NOMO-1 treated with DMSO at 0.1 percent for 48 hours (cell line): ENCODE measurements around the gene GMPPB.
"Not testable (repeated sequence)": the region's sequence is repeated elsewhere in the genome, so short reads cannot be mapped to it uniquely, and the experiment has no call there.

Experiments
- DNase-seq: peaks from one replicate; lab custom pipeline; 2025; ENCODE audit not compliant: unreplicated experiment; lab: John Stamatoyannopoulos, UW

The GMPPB gene

DNA sequence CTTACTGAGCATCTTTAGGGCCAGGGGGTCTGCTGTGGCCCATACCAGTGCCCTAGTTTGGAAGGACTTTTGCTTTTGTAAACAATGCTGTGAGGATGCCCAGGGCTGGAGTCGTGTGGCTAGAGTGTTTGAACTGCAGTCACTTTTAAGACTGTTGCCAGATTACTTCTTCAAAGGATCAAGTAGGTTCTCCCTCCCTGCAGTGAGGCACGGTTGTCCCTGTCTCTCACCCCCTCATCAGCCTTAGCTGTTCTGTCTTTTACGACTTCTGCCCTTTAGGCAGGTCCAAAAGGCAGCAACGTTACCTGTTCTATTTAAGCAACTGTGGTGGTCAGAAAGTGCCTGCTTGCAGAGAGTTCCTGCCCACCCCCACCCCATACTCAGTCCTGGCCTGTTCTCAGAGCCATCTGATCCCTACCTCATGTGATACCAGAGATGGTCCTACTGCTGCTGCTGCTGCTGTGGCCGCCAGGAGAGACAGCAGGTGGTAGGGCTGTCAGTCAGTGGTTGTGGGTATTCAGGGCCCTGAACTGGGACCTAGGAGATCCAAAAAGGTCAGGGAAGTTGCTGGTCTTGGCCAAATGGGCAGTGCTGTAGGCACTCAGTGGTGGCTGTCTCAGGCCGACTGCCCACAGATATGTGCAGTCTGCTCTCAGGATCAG is 29.2 kb downstream of the GMPPB start:
- not testable (repeated sequence) for DNase-seq

DNA sequence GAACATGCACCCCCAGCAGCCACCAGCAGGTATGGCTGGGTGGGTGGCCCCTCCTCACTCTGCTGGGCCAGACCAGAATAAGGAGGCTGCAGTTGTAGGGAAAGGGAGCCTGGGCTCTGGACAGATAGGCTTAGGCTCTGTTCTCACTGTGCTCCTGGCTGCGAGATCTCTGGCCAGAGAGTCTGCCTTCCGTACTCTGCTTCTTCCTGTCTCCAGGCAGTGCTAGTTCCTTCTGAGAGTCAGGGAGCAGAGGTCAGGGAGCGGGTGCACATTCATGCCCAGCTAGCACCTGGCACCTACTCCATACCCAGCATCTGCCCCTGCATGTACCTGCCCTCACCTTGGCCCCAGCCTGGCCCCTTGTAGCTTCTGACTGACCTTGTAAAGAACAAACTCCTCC is 32.3 kb downstream of the GMPPB start:
- DNase-seq, result not testable (repeated sequence)

DNA sequence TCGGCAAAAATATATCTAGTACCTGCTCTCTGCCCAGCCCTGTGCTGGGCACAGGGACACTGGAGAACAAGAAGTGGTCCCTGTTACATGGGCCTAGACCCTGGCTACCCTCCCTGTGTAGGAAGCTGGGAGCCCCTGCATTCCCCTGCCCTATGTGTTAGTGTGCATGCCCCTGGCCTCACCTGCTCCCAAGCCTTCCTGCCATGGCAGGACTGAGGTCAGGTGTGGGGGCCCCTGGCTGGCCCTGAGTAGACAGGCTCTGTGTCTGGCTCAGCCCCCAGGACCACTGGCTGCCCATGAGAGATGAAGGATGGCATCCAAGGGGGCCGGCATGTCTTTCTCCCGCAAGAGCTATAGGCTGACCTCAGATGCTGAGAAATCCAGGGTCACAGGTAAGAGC is 32.9 kb downstream of the GMPPB start:
- DNase-seq, result not testable (repeated sequence)

DNA sequence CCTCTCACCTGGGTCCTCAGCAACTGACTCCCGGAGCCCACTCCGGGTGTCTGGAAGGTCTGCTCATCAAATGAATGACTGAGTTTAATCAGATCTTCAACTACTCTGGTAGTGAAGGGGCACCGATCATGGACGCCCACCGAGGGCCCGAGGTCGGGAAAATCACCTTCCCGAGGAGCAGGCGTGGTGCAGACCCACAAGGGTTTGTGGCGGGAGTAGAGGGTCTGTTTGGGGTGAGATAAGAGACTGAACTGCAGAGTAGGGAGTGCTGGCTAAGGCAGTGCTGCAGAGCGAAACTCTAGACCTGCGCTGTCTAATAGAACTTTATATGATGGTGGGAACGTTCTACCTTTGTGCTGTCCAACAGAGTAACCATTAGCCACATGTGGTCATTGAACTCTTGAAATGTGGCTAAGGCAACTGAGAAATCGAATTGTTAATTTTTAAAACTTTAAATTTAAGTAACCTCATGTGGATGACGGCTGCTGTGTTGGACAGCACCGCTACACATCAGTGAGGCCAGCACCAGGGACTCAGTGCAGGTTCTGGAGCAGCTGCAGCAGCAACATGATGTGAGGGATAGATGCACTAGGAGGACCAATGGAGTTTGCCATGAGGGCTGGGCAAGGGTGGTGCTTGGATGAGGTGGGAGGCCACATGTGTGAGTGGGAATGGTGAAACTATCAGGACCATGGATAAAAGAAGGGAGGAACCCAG is 33.7 kb downstream of the GMPPB start:
- not testable (repeated sequence) for DNase-seq

DNA sequence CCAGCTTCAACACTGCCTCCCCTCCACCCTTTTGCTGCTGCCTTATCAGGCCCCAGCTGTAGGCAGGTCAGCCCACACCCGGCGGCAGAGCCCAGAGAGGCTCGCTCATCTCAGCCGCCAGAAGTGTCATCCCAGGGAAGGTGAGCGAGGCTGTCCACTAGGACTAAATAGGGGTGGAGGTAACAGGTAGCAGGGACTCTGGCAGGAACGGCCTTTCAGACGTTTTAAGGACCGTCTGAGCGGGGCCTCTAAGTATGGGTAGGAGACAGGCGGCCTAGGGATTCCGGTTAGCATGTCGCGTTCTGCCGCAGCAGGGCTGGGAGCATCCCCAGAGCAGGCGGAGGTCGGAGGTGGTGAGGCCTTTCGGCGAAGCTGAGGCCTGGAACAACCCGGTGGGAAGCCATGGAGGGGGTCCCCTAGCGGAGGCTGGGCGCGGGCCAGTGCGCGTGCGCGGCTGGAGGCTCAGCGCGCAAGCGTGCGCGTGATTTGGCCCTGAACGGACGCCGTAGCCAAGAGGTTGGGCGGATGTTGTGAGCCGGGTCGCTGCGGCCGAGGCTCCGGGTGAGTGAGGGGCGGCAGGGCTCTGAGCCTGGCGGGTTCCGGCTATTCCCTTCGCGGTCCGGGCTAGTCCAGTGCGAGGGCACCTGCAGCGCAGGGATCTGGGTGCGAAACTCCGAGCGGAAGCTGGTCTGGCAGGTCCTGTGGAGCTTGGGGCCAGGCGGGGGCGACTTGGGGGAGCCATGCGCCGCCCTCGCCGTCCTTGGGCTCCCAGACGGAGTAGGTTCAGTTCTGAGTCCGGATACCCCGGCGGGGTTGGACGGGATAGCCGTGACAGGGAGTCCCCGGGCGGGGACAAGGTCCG is 34.5 kb downstream of the GMPPB start, which contains the start of the genes MST1 and RNF123:
TSS of gene MST1 (minus strand) at position 429 of the 862 bp plus-strand sequence. CDS start 783 bp downstream, outside the sequence.
TSS of gene RNF123 (plus strand) at position 512 of the 862 bp plus-strand sequence. CDS start 1,609 bp downstream, outside the sequence.
- no peak for DNase-seq

DNA sequence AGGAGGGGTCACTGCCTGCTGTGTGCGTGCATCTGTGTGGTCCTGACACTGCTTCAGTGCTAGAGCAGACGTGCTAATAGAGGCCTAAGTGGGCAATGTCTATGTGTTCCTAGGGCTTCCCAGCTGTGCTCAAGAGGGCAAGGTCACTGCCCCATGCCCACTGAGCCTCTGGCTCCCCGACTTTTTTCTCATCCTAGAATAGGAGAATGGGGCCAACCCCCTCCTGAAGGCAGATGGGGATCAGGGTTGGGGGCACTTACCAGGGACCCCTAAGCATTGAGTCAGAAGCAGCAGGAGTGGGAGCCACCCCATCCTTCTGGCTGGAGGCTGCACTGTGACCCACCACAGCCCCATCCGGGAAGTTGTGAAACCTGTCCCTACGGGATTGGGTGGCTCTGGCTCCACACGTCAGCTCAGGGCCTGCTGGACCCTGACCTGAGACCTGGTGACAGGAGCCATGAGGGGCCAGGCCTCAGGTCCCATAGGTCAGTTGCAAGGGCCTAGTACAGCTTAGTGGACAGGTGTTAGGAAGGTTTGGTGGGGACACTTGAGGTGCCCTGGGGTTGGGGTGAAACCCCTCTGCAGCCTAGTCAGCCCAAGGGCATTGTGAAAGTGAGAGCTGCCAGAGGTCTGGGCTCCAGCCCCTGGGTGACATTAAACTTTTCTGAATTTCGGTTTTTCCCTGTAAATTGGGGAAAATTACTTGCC is 35.3 kb downstream of the GMPPB start:
- DNase-seq, result not testable (repeated sequence)

DNA sequence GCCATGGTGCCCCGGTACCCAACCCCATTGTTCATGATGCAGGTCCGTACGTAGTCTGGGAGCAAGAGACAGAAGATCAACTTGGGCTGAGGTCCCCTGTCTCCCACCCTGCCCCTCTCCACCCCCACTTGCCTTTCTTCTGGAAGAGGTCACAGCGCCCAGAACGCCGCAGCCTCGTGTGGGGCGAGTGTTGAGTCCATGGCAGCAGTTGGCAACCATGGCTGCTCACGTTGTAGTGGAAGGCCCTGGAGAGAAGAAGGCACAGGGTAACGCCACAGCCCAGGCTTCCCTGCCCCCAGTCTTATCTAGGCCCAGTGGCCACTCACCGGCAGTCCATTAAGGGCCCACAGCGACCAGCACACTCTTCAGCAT is 36.3 kb downstream of the GMPPB start:
- not testable (repeated sequence) for DNase-seq

DNA sequence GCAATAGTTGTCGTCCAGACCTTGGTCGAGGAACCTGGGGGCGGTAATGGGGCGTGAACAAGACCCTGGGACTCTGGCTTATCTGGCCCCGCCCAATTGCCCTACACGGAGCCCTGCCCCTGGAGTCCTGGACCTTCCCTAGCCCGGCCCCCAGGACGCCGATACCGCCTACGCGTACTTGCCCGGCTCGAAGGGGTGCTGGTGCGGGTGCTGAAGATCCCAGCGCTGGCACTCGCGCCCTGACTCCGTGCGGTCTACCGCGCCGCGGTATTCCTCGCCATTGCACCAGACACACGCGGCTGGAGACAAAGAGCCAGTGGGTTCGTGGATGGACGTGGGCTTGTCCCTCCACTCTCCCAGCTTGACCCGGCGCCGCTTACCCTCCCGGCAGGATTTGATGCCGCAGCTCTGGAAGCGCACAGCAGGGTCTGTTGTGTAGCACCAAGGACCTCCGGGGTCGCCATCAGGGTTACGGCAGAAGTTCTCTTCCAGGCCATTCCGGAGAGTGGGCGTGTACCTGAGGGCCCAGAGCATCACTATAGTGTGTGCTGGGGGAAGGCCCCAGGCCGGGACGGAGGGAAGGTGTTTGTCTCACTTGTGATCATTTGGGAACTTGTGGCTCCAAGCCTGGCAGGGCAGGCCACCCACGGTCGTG is 36.9 kb downstream of the GMPPB start:
- not testable (repeated sequence) for DNase-seq

DNA sequence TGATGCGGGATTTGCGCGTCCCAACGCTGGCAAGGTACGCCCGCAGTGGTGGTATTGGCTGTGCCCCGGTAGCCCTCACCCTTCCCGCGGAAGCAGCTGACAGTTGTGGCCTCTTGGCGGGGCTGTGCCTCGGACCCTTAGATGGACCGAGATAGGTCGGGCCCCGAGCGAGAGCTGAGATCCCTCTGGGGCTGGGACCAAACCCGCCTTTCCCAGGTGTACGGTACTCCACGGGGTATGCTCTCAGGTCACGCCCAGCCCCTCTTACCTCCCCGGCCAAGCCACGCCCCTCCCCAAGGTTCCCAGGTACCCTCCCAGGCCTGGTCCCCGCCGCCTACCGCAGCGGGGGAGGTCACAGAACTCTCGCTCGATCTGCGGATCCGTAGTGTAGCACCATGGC is 37.4 kb downstream of the GMPPB start:
- DNase-seq, result not testable (repeated sequence)

DNA sequence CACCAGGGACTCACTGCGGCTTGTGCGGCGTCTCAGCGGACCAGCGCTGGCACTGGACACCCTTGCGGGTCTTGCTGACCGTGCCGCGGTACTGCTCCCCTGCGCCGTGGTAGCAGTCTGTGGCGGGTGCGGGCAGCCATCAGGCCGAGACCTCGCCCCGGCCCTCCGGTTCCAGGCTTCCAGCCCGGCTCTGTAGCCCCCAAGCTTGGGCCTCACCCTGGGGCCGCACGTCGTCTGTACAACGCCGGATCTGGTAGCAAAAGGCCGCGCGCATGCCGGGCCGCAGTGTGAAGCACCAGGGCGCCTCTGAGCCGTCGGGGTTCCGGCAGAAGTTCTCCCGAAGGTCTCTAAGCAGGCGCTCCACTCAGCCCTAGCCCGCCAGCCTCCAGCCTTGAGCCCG is 37.9 kb downstream of the GMPPB start:
- not testable (repeated sequence) for DNase-seq

DNA sequence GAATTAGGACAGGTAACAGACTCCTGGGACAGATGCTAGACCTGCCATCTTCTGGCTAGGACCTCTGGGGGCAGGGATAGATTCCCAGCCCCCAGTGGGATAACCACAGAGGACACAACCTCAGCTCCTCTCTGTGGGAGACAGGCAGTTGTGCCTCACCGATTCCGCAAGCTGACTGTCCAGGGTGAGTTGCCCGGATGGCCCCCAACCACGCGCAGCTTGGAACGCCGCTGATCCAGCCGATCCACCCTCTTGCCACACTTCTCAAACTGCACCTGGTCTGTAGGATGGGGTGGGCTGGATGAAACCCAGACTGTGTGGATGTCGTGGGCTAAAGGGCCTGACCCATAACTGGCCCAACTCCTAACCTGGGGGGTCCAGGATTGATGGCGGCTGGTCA is 38.6 kb downstream of the GMPPB start:
- DNase-seq, result not testable (repeated sequence)

DNA sequence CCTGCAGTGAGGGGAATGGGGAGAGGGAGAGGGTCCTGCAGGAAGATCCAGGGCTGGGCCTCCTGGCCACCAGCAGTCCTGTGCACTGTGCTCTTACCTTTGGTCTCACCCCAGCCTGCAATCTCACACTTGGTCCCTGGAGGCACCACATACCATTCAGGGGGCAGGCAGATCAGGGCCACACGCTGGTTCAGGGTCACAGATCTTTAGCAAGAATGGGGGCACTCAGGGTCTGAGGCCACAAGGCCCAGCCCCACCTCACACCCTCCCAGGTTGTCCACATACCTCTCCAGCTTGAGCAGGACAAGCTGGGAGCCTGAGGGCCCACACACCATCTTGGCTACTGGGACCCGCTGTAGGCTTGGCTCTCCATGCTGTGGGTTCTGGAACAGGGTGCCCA is 39.3 kb downstream of the GMPPB start:
- DNase-seq, result not testable (repeated sequence)

DNA sequence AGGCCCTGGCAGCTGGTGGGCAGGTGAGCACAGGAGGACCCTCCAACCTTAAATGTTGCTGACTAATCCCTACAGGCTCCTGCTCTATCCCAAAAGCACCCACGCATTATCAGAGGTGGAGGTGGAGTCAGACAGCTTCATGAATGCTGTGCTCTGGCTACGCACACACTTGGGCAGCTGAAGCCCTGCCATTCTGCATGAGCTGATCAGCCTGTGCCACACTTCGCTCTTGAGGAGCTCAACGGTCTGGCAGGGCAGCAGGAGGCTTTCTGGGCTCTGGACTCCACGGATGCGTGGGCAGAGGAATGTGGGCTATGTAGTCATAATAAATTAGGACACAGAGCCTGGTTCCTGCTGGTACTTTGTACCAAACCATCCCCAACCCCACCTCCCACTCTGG is 40.6 kb downstream of the GMPPB start:
- no peak for DNase-seq

DNA sequence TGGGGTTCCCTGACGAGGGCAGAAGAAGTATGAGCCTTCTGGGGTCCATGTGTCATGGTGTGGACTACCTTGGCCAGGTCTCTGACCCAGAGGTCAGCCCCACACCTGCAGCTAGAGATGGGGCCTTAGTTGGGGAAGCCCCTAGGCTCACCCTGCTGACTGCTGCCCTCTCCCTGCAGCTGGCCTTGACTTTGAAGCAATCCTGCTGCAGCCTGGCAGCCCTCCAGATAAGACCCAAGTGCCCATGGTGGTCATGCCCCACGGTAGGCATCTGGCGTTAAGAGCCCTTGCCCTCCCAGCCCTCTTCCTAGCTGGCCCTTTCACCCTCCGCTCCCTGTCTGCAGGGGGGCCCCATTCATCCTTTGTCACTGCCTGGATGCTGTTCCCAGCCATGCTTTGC is 42.2 kb downstream of the GMPPB start:
- no peak for DNase-seq

DNA sequence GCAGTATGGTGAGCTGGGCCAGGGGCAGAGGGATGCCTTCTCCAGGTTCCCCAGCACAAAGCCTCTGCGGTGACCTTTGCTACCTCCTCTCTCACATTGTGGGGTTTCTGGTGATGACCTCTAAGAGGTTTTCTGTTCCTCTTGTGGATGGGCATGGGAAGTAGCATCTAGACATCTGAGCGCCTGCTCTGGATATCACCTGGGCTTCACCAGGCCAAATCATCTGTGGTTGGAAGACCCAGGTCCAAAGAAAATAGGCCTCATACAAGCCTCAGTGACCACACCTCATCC is 42.6 kb downstream of the GMPPB start:
- no peak for DNase-seq

DNA sequence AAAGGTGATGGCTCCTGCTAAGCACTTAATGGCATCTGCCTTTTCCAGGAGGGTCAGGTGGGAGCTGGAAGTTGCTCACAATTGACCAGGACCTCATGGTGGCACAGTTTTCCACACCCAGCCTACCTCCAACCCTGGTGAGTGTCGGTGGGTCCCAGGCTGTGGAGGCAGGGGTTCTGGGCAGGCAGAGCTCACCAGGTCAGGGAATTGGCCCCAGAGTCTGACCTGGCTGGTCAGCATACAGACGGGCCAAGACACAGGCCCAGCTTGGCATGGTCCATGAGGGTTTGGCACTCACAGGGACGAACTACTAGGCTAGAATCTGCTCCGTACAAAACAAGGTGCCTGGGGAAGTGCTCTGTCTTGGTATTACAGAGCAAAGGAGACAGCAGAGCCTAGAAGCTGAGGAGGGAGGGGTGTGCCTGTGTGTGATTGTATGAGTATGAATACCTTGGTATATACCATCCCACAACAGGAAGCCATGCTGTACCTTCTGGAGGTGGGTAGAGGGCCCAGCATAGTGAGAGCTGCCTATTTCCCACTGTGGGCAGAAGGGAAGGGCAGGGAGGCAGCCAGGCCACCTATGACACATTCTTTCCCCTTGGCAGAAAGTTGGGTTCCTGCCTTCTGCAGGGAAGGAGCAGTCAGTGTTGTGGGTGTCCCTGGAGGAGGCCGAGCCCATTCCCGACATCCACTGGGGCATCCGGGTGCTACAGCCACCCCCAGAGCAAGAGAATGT is 43.1 kb downstream of the GMPPB start:
- no peak for DNase-seq

DNA sequence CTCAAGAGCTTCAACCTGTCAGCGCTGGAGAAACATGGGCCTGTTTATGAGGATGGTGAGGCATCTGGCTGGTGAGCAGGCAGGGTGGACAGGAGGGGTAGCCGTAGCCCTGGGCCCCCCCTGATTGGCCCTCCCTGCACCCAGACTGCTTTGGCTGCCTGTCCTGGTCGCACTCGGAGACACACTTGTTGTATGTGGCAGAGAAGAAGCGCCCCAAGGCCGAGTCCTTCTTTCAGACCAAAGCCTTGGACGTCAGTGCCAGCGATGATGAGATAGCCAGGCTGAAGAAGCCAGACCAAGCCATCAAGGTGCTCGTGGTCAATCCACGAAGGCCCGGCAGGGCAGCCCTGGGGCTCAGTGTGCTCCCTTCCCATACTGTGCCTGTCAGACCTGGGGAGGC is 47.8 kb downstream of the GMPPB start:
- no peak for DNase-seq

DNA sequence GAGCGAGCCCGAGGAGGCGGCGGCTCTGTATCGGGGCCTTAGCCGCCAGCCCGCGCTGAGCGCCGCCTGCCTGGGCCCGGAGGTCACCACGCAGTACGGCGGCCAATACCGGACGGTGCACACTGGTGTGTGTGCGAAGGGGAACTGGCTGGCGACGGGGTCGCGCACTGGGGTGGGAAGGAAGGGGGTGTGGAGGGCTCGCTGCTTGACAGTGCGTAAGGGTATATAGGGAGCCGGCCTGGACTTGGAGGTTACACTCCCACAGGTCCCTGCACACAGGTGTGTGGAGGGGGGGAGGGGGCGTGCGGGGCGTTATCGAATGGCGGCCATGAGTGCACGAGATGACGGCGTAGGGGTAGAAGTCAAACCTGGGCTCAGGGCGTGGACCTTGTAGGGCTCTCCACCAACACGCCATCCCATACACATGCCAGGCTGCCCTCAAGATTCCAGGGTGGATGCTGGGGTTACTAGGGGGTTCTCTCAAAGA is 49.2 kb downstream of the GMPPB start:
- DNase-seq, result no peak

DNA sequence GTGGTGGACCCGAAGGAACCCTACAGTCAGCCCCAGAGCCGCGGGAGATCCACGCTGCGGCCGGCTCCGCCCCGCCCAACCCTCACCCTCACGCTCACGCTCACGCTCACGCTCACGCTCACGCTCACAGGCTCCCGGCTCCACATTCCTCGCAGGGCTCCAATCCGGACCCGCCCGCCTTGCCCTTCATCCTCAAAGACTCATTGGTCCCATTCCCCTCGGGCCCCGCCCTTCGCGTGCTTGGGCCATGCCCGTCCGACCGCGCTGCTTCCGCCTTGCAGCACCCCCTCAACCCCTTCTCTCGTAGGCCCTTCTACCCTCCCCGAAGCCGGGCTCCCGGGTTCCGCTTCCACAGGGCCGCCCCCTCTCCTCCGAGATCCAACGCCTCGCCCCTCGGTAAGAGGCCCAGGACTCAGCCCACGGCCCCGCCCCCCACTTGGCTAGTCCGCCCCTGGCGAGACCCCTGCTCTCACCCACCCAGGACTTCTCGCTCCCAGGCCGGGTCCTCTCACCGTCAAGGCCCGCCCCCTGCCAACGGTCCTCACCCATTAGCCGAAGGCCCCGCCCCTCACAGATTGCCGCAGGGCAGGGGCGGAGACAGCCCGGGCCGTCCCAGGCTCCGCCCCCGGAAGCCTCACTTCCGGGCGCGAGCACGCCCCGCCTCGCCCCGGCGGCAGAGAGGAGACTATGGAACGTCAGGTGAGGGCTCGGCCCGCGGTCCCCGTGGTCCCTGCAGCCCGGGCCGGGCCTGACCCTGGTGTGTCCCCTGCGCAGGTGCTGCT is 49.8 kb downstream of the GMPPB start, which contains the start of gene APEH:
TSS of gene APEH (plus strand) at position 637 of the 782 bp plus-strand sequence. CDS start at position 688, 51 bp downstream.
- DNase-seq, result no peak
